HepG2 (cell line): ENCODE measurements around the gene FNDC10. TPM values are rescaled to one million over a fixed set of nuclear protein-coding genes. Genes with fewer than 3 reads are reported as not detected.

Experiments
- ATAC-seq: fragments of 200-7000 bp; cut with Tn5 transposase; 3 replicates; pipeline ENCODE4 v1.9.1; 2020; ENCODE audit warnings: mild to moderate bottlenecking, moderate library complexity
- BruUV-seq: library from RNA; stranded (reverse); fragments of 400-500 nt; replicated peaks from 2 replicates; lab custom pipeline; 2021; lab: Mats Ljungman, UMichigan
- CTCF ChIA-PET: fragments of 300-600 bp; formaldehyde crosslinking; extraction: SDS; loops from one replicate; lab custom pipeline; 2021; ENCODE audit warnings: low total read pairs, inconsistent platforms, low intra/inter-chr PET ratio; lab: Yijun Ruan, JAX
- POLR2A ChIA-PET: fragments of 350-600 bp; sonication (Branson Sonifier 250); formaldehyde crosslinking; loops from one replicate; lab custom pipeline; 2020; ENCODE audit warnings: antibody characterized with exemption, inconsistent platforms; lab: Yijun Ruan, JAX
- DNase-seq: peaks from one replicate; pipeline ENCODE4 v3.0.0-alpha.2; 2015; ENCODE audit warnings: low spot score
- FAIRE-seq: peaks from 3 replicates; lab custom pipeline; 2011; peaks lifted over from hg19 to GRCh38; lab: Jason Lieb, UNC
- H2AFZ ChIP-seq: one replicate; pipeline ENCODE4 v1.6.1; 2011; ENCODE audit warnings: low read length, inconsistent platforms
- H3K27ac ChIP-seq: fragments of 300-600 bp; 3 replicates; pipeline ENCODE4 v1.8.0; 2011; ENCODE audit warnings: mixed run types, mild to moderate bottlenecking, mixed read lengths, low read length, inconsistent platforms; ENCODE audit not compliant: insufficient read depth; ENCODE audit errors: extremely low read length
- H3K27me3 ChIP-seq, 2 experiments: fragments of 200-600 bp in 1 of 2; 2 replicates in 1 of 2; 3 replicates in 1 of 2; pipeline versions ENCODE4 v1.6.0 to v1.8.0; 2011; ENCODE audit warnings: low read length in 2 of 2, mild to moderate bottlenecking in 2 of 2, moderate library complexity in 2 of 2, inconsistent platforms in 1 of 2; ENCODE audit not compliant: insufficient read depth in 2 of 2, control insufficient read depth in 1 of 2
- H3K36me3 ChIP-seq, 2 experiments: fragments of 200-600 bp in 1 of 2; replicated peaks in 1 of 2; 2 replicates in 1 of 2; 3 replicates in 1 of 2; pipeline versions ENCODE4 v1.5.1 to v1.8.0; 2011; ENCODE audit warnings: low read length in 2 of 2, inconsistent platforms in 1 of 2; ENCODE audit not compliant: insufficient read depth in 2 of 2, control insufficient read depth in 1 of 2
- H3K4me1 ChIP-seq: 2 replicates; pipeline ENCODE4 v1.5.1; 2012; ENCODE audit warnings: low read length, inconsistent platforms; ENCODE audit not compliant: insufficient read depth
- H3K4me2 ChIP-seq: 2 replicates; pipeline ENCODE4 v1.6.0; 2011; ENCODE audit warnings: low read depth, low read length, inconsistent platforms
- H3K4me3 ChIP-seq, 3 experiments: fragments of 200-600 bp in 1 of 3; sonication (generic), shearing (Covaris generic) in 1 of 3; replicated peaks in 1 of 3; 2 replicates each; pipeline ENCODE4 v1.5.1; 2011 to 2016; ENCODE audit warnings: low read length in 3 of 3, inconsistent platforms in 2 of 3, low read depth in 2 of 3, mild to moderate bottlenecking in 2 of 3, control low read depth in 1 of 3, mixed read lengths in 1 of 3; ENCODE audit not compliant: insufficient read depth in 1 of 3
- H3K79me2 ChIP-seq: one replicate; pipeline ENCODE4 v1.6.1; 2011; ENCODE audit warnings: low read length, inconsistent platforms; ENCODE audit not compliant: insufficient read depth
- H3K9ac ChIP-seq: 2 replicates; pipeline ENCODE4 v1.6.0; 2011; ENCODE audit warnings: mild to moderate bottlenecking, low read depth, low read length, inconsistent platforms; ENCODE audit not compliant: insufficient read depth
- H3K9me3 ChIP-seq: 2 replicates; pipeline ENCODE4 v1.5.1; 2012; ENCODE audit warnings: mild to moderate bottlenecking, low read length
- H4K20me1 ChIP-seq: 2 replicates; pipeline ENCODE4 v1.6.0; 2011; ENCODE audit warnings: inconsistent platforms, mild to moderate bottlenecking, low read length, moderate library complexity; ENCODE audit not compliant: insufficient read depth
- HNRNPK ChIP-seq: fragments of 200-400 bp; formaldehyde crosslinking; IDR thresholded peaks from 2 replicates; pipeline ENCODE4 v1.6.1; 2018; ENCODE audit warnings: low read length, low read depth, moderate library complexity, mild to moderate bottlenecking; ENCODE audit not compliant: poor library complexity, severe bottlenecking
- LCORL ChIP-seq, 2 experiments: fragments of 450-650 bp in 1 of 2; sonication (generic) in 1 of 2; formaldehyde crosslinking in 1 of 2; IDR thresholded peaks; 2 replicates each; pipeline versions ENCODE4 v1.5.0 to v1.6.1; 2017 to 2020; ENCODE audit warnings: antibody characterized with exemption in 1 of 2, missing genetic modification reagents in 1 of 2
- NFE2 ChIP-seq: sonication (generic); formaldehyde crosslinking; IDR thresholded peaks from 2 replicates; pipeline ENCODE4 v1.4.0; 2020; ENCODE audit warnings: missing genetic modification reagents
- NRL ChIP-seq: sonication (generic); formaldehyde crosslinking; IDR thresholded peaks from 2 replicates; pipeline ENCODE4 v1.5.0; 2020; ENCODE audit warnings: missing genetic modification reagents, mild to moderate bottlenecking, moderate library complexity, borderline replicate concordance
- PHF8 ChIP-seq: sonication (generic); formaldehyde crosslinking; IDR thresholded peaks from 2 replicates; pipeline ENCODE4 v1.5.0; 2020; ENCODE audit warnings: missing genetic modification reagents
- SALL1 ChIP-seq: sonication (generic); formaldehyde crosslinking; IDR thresholded peaks from 2 replicates; pipeline ENCODE4 v1.8.0; 2022; ENCODE audit warnings: mild to moderate bottlenecking, missing genetic modification reagents
- STAG1 ChIP-seq: sonication (generic); formaldehyde crosslinking; IDR thresholded peaks from 2 replicates; pipeline ENCODE4 v1.4.0; 2020; ENCODE audit warnings: missing genetic modification reagents
- ZBTB3 ChIP-seq: sonication (generic); formaldehyde crosslinking; IDR thresholded peaks from 2 replicates; pipeline ENCODE4 v1.4.0; 2020; ENCODE audit warnings: low read depth, mild to moderate bottlenecking, moderate library complexity, missing genetic modification reagents, borderline replicate concordance
- ZFP37 ChIP-seq: sonication (generic); formaldehyde crosslinking; IDR thresholded peaks from 2 replicates; pipeline ENCODE4 v1.4.0; 2020; ENCODE audit warnings: missing genetic modification reagents, borderline replicate concordance
- ZNF251 ChIP-seq: sonication (generic); formaldehyde crosslinking; IDR thresholded peaks from 2 replicates; pipeline ENCODE4 v1.9.0; 2021; ENCODE audit warnings: mild to moderate bottlenecking, missing genetic modification reagents
- ZNF432 ChIP-seq: sonication (generic); formaldehyde crosslinking; IDR thresholded peaks from 2 replicates; pipeline ENCODE4 v1.5.0; 2020; ENCODE audit warnings: missing genetic modification reagents, mild to moderate bottlenecking, borderline replicate concordance
- ZNF607 ChIP-seq: sonication (generic); formaldehyde crosslinking; IDR thresholded peaks from 2 replicates; pipeline ENCODE4 v1.5.1; 2020; ENCODE audit warnings: missing genetic modification reagents, mild to moderate bottlenecking, borderline replicate concordance
- ZNF616 ChIP-seq: sonication (generic); formaldehyde crosslinking; IDR thresholded peaks from 2 replicates; pipeline ENCODE4 v1.5.0; 2020; ENCODE audit warnings: low read depth, mild to moderate bottlenecking, missing genetic modification reagents
- ZNF670 ChIP-seq: sonication (generic); formaldehyde crosslinking; IDR thresholded peaks from 2 replicates; pipeline ENCODE4 v1.8.0; 2022; ENCODE audit warnings: mild to moderate bottlenecking, missing genetic modification reagents, borderline replicate concordance
- ZNF674 ChIP-seq: sonication (generic); formaldehyde crosslinking; IDR thresholded peaks from 2 replicates; pipeline ENCODE4 v1.5.0; 2020; ENCODE audit warnings: low read depth, mild to moderate bottlenecking, missing genetic modification reagents
- ZNF720 ChIP-seq: sonication (generic); formaldehyde crosslinking; IDR thresholded peaks from 2 replicates; pipeline ENCODE4 v1.4.0; 2020; ENCODE audit warnings: missing genetic modification reagents
- ZSCAN21 ChIP-seq: sonication (generic); formaldehyde crosslinking; IDR thresholded peaks from 2 replicates; pipeline ENCODE4 v1.8.0; 2022; ENCODE audit warnings: mild to moderate bottlenecking, missing genetic modification reagents, moderate library complexity, borderline replicate concordance
- ZSCAN31 ChIP-seq: sonication (generic); formaldehyde crosslinking; IDR thresholded peaks from 2 replicates; pipeline ENCODE4 v1.5.0; 2020; ENCODE audit warnings: low read depth, mild to moderate bottlenecking, missing genetic modification reagents
- WGBS: methylation state at CpG from one replicate; pipeline ENCODE4 v1.1.6; 2017; ENCODE audit warnings: low lambda C conversion rate; 5-methylcytosine and 5-hydroxymethylcytosine counted together
- in situ Hi-C: cut with HindIII; loops from 2 replicates; pipeline ENCODE4 v1.10.0; 2017; ENCODE audit warnings: low pct_unique_long_range_greater_than_20kb; ENCODE audit not compliant: extremely low pct_ligation_motif_present
- intact Hi-C: fragments of 100-400 bp; cut with micrococcal nuclease; formaldehyde crosslinking; loops from one replicate; pipeline ENCODE4 v1.10.0; 2022; ENCODE audit not compliant: unreplicated experiment
- polyA plus RNA-seq, 8 experiments: library from polyadenylated mRNA; depleted of rRNA in 3 of 8; stranded (reverse) in 7 of 8; unstranded in 1 of 8; fragments of >200 nt; fragmentation: Illumina TruSeq in 4 of 8; extraction: Trizol in 4 of 8; gene quantifications; 2 replicates each; pipeline versions ENCODE4 v1.2.1 to v1.2.3, GENCODE V29; 2011 to 2016; ENCODE audit warnings: low read depth in 4 of 8, missing spikeins in 1 of 8, mixed read lengths in 1 of 8; ENCODE audit not compliant: insufficient read depth in 1 of 8
- total RNA-seq, 5 experiments: library from RNA; depleted of rRNA; stranded (reverse); fragments of >200 nt; fragmentation: Illumina TruSeq; extraction: Trizol; gene quantifications; 2 replicates each; pipeline ENCODE4 v1.2.3, GENCODE V29; 2016; ENCODE audit warnings: low read depth in 1 of 5
- TF ChIP-seq, protein P1 (sequence below): sonication (generic); formaldehyde crosslinking; IDR thresholded peaks from 2 replicates; pipeline ENCODE4 v1.5.0; 2020; ENCODE audit warnings: mild to moderate bottlenecking, low read depth, missing genetic modification reagents, borderline replicate concordance
- TF ChIP-seq, protein P2 (sequence below): fragments of 450-650 bp; IDR thresholded peaks from 2 replicates; pipeline ENCODE4 v1.6.1; 2017; ENCODE audit warnings: mild to moderate bottlenecking

FNDC10 gene
- total and polyA plus RNA-seq, 2 of the 13 experiments (the other 11 are each of a cell fraction or from before 2014, with no cell fraction given): 2.2 to 2.5 TPM

- intact Hi-C loops: no loop called here
- ATAC-seq (peak; percentile 61), DNase-seq (peak; percentile 57), FAIRE-seq (peak; percentile 59)
- Histone ChIP-seq H3K4me3 (peak overlapping the region; percentile 86 to 99 (median 99)), H4K20me1 (peaks cover 10% of the 10 kb centered on the region), H3K4me2 (peak overlapping the region; percentile 94), H3K9ac (peak overlapping the region; percentile 96), H3K4me1 (peaks cover 55% of the 10 kb centered on the region), H3K9me3 (no peaks in the 10 kb centered on the region), H3K27ac (peak overlapping the region; percentile 87), H3K79me2 (peaks cover 45% of the 10 kb centered on the region), H3K36me3 (peaks cover 2 to 11% of the 10 kb centered on the region in 2 experiments; a peak in 4 of 5 replicates), H3K27me3 (peaks cover 0 to 13% of the 10 kb centered on the region in 2 experiments; a peak in 1 of 5 replicates), H2AFZ (no peak overlapping the region)
- BruUV-seq: no TSS peak
- ChIA-PET POLR2A (interaction anchor here (1.7 kb wide), 1 partner anchor 40 kb away, joined by 8 read pairs; no protein-coding TSS in a partner anchor), CTCF (no interaction called here)
- in situ Hi-C loops: no loop called here
- WGBS: 1% methylated on average over 17 of the region's 96 CpGs
- TF ChIP-seq ZSCAN31 (CRISPR knock-in tag) (0 out of 2 replicates have a peak, but pooled peaks have one; percentile 46), NFE2 (CRISPR knock-in tag) (no peak), NRL (CRISPR knock-in tag) (peak; percentile 84; the same call in 1 of the 2 replicates), ZNF251 (CRISPR knock-in tag) (no peak), PHF8 (peak; percentile 72), ZNF607 (CRISPR knock-in tag) (no peak), ZBTB3 (CRISPR knock-in tag) (peak; percentile 49; the same call in 1 of the 2 replicates), ZNF670 (0 out of 2 replicates have a peak, but pooled peaks have one; percentile 6), ZSCAN21 (peak; percentile 87), ZNF432 (CRISPR knock-in tag) (no peak), ZFP37 (CRISPR knock-in tag) (no peak), SALL1 (CRISPR knock-in tag) (peak; percentile 22; the same call in 1 of the 2 replicates), LCORL (IDR thresholded peaks at IDR 0.05) (no peak), LCORL (CRISPR knock-in tag; IDR thresholded peaks at IDR 0.05) (0 out of 2 replicates have a peak, but pooled peaks have one; percentile 28), ZNF616 (CRISPR knock-in tag) (no peak), STAG1 (CRISPR knock-in tag) (peak; percentile 1; the same call in 1 of the 2 replicates), HNRNPK (no peak), ZNF720 (CRISPR knock-in tag) (no peak), ZNF674 (CRISPR knock-in tag) (0 out of 2 replicates have a peak, but pooled peaks have one; percentile 16)
- TF ChIP-seq, protein P1, sequence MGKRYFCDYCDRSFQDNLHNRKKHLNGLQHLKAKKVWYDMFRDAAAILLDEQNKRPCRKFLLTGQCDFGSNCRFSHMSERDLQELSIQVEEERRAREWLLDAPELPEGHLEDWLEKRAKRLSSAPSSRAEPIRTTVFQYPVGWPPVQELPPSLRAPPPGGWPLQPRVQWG (CRISPR knock-in tag): no peak
- TF ChIP-seq, protein P2, sequence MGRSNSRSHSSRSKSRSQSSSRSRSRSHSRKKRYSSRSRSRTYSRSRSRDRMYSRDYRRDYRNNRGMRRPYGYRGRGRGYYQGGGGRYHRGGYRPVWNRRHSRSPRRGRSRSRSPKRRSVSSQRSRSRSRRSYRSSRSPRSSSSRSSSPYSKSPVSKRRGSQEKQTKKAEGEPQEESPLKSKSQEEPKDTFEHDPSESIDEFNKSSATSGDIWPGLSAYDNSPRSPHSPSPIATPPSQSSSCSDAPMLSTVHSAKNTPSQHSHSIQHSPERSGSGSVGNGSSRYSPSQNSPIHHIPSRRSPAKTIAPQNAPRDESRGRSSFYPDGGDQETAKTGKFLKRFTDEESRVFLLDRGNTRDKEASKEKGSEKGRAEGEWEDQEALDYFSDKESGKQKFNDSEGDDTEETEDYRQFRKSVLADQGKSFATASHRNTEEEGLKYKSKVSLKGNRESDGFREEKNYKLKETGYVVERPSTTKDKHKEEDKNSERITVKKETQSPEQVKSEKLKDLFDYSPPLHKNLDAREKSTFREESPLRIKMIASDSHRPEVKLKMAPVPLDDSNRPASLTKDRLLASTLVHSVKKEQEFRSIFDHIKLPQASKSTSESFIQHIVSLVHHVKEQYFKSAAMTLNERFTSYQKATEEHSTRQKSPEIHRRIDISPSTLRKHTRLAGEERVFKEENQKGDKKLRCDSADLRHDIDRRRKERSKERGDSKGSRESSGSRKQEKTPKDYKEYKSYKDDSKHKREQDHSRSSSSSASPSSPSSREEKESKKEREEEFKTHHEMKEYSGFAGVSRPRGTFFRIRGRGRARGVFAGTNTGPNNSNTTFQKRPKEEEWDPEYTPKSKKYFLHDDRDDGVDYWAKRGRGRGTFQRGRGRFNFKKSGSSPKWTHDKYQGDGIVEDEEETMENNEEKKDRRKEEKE: no peak
Observed at GRCh38 chr1:1573843-1574720, 25.9 kb downstream of the FNDC10 start.
